SK-N-SH (cell line): Measurements from ENCODE around the gene MAEA. TPM values are rescaled to one million over a fixed set of nuclear protein-coding genes. Genes with fewer than 3 reads are reported as not detected.

Experiments
- CTCF ChIA-PET: fragments of 300-600, 350-600 bp; formaldehyde crosslinking; extraction: SDS; loops from one replicate; lab custom pipeline; 2021; lab: Yijun Ruan, JAX
- POLR2A ChIA-PET: fragments of 350-600 bp; sonication (Branson Sonifier 250); formaldehyde crosslinking; extraction: SDS; loops from one replicate; lab custom pipeline; 2020; ENCODE audit warnings: antibody characterized with exemption, inconsistent platforms; lab: Yijun Ruan, JAX
- DNase-seq: peaks from one replicate; pipeline ENCODE4 v3.0.0; 2012
- H2AFZ ChIP-seq: fragments of 200-600 bp; sonication (generic); 2 replicates; pipeline ENCODE4 v1.8.1; 2016; ENCODE audit warnings: antibody characterized with exemption, mild to moderate bottlenecking, low read depth
- H3F3A ChIP-seq: fragments of 200-600 bp; sonication (generic); replicated peaks from 2 replicates; pipeline ENCODE3; 2016; ENCODE audit warnings: antibody characterized with exemption, mild to moderate bottlenecking; ENCODE audit not compliant: insufficient read depth
- H3K27ac ChIP-seq, 2 experiments: fragments of 200-500 bp in 1 of 2; fragments of 200-600 bp in 1 of 2; sonication (Bioruptor generic) in 1 of 2; sonication (generic), shearing (Covaris generic) in 1 of 2; 2 replicates each; pipeline versions ENCODE4 v1.5.1 to v1.6.1; 2014 to 2016; ENCODE audit warnings: low read depth in 2 of 2, inconsistent platforms in 1 of 2, low read length in 1 of 2, mild to moderate bottlenecking in 1 of 2, mixed read lengths in 1 of 2
- H3K27me3 ChIP-seq: fragments of 200-600 bp; sonication (generic), shearing (Covaris generic); 2 replicates; pipeline ENCODE4 v1.6.1; 2016; ENCODE audit warnings: mixed run types; ENCODE audit not compliant: insufficient read depth
- H3K36me3 ChIP-seq, 2 experiments: fragments of 200-500 bp in 1 of 2; fragments of 200-600 bp in 1 of 2; sonication (Bioruptor generic) in 1 of 2; sonication (generic) in 1 of 2; replicated peaks in 1 of 2; 2 replicates each; pipeline versions ENCODE3 to v1.5.1; 2014 to 2016; ENCODE audit warnings: low read length in 1 of 2, mild to moderate bottlenecking in 1 of 2; ENCODE audit not compliant: insufficient read depth in 2 of 2, control insufficient read depth in 1 of 2
- H3K4me1 ChIP-seq, 2 experiments: fragments of 200-500 bp in 1 of 2; fragments of 200-600 bp in 1 of 2; sonication (Bioruptor generic) in 1 of 2; sonication (generic), shearing (Covaris generic) in 1 of 2; 2 replicates each; pipeline versions ENCODE4 v1.5.1 to v1.6.1; 2014 to 2016; ENCODE audit warnings: low read depth in 1 of 2, low read length in 1 of 2, mixed run types in 1 of 2; ENCODE audit not compliant: insufficient read depth in 2 of 2, control insufficient read depth in 1 of 2
- H3K4me2 ChIP-seq: fragments of 200-600 bp; sonication (generic), shearing (Covaris generic); 2 replicates; pipeline ENCODE4 v1.6.1; 2017; ENCODE audit warnings: mixed run types
- H3K4me3 ChIP-seq, 2 experiments: fragments of 200-500 bp in 1 of 2; fragments of 200-600 bp in 1 of 2; sonication (Bioruptor generic) in 1 of 2; sonication (generic), shearing (Covaris generic) in 1 of 2; 2 replicates each; pipeline versions ENCODE4 v1.5.1 to v1.8.1; 2014 to 2016; ENCODE audit warnings: low read depth in 2 of 2, inconsistent platforms in 1 of 2, low read length in 1 of 2, mild to moderate bottlenecking in 1 of 2, mixed read lengths in 1 of 2, moderate library complexity in 1 of 2
- H3K79me2 ChIP-seq: fragments of 200-600 bp; sonication (generic); 2 replicates; pipeline ENCODE4 v1.8.1; 2017; ENCODE audit warnings: mild to moderate bottlenecking; ENCODE audit not compliant: insufficient read depth
- H3K9ac ChIP-seq: fragments of 200-600 bp; sonication (generic); 2 replicates; pipeline ENCODE4 v1.6.1; 2017; ENCODE audit warnings: mixed run types
- H3K9me2 ChIP-seq: fragments of 200-600 bp; sonication (generic); 2 replicates; pipeline ENCODE4 v1.6.1; 2017; ENCODE audit warnings: mixed run types
- H3K9me3 ChIP-seq: fragments of 200-600 bp; sonication (generic); 2 replicates; pipeline ENCODE4 v1.6.1; 2017; ENCODE audit warnings: mixed run types, mild to moderate bottlenecking, moderate library complexity
- H4K20me1 ChIP-seq: fragments of 200-600 bp; sonication (generic); 2 replicates; pipeline ENCODE4 v1.6.1; 2017; ENCODE audit warnings: mild to moderate bottlenecking, mixed run types; ENCODE audit not compliant: insufficient read depth
- CTCF ChIP-seq: fragments of 200-600 bp; sonication (generic); IDR thresholded peaks from 2 replicates; pipeline ENCODE4 v1.6.1; 2017; ENCODE audit warnings: antibody characterized with exemption, mild to moderate bottlenecking, moderate library complexity
- ELF1 ChIP-seq: IDR thresholded peaks from 2 replicates; pipeline ENCODE4 v1.4.0; 2012
- EP300 ChIP-seq, 2 experiments: IDR thresholded peaks; 2 replicates each; pipeline versions ENCODE4 v1.4.0 to v1.6.1; 2012; ENCODE audit warnings: borderline replicate concordance in 1 of 2, low read depth in 1 of 2, low read length in 1 of 2
- EZH2phosphoT487 ChIP-seq: fragments of 200-600 bp; sonication (generic); IDR thresholded peaks from 2 replicates; pipeline ENCODE4 v1.6.1; 2017; ENCODE audit warnings: low read depth, mixed run types, mild to moderate bottlenecking, antibody characterized with exemption, moderate library complexity, borderline replicate concordance
- FOSL2 ChIP-seq: IDR thresholded peaks from 2 replicates; pipeline ENCODE4 v1.4.0; 2012; ENCODE audit warnings: low read depth, mild to moderate bottlenecking, moderate library complexity, borderline replicate concordance
- FOXJ3 ChIP-seq: sonication (generic); formaldehyde crosslinking; IDR thresholded peaks from 2 replicates; pipeline ENCODE4 v1.5.1; 2020; ENCODE audit warnings: mild to moderate bottlenecking, missing genetic modification reagents
- GABPA ChIP-seq: IDR thresholded peaks from 2 replicates; pipeline ENCODE4 v1.4.0; 2012; ENCODE audit warnings: low read depth, mild to moderate bottlenecking
- GATA2 ChIP-seq: sonication (generic); formaldehyde crosslinking; IDR thresholded peaks from 2 replicates; pipeline ENCODE4 v1.5.0; 2020; ENCODE audit warnings: mild to moderate bottlenecking, missing genetic modification reagents
- JUND ChIP-seq: IDR thresholded peaks from 2 replicates; pipeline ENCODE4 v1.4.0; 2012
- NRF1 ChIP-seq: IDR thresholded peaks from 2 replicates; pipeline ENCODE4 v1.6.1; 2012; ENCODE audit warnings: low read depth, mild to moderate bottlenecking, low read length
- PBX3 ChIP-seq: IDR thresholded peaks from 2 replicates; pipeline ENCODE4; 2012
- POLR2AphosphoS5 ChIP-seq: IDR thresholded peaks from 2 replicates; pipeline ENCODE4 v1.6.1; 2012; ENCODE audit warnings: low read depth, low read length
- RCOR1 ChIP-seq: fragments of 150-350 bp; IDR thresholded peaks from 2 replicates; pipeline ENCODE4 v1.6.1; 2017; ENCODE audit warnings: antibody characterized with exemption, low read length
- RXRA ChIP-seq: IDR thresholded peaks from 2 replicates; pipeline ENCODE4 v1.4.0; 2012; ENCODE audit warnings: low read depth, mild to moderate bottlenecking, borderline replicate concordance
- SMC3 ChIP-seq: IDR thresholded peaks from 2 replicates; pipeline ENCODE4 v1.6.1; 2012; ENCODE audit warnings: low read depth, low read length, improper control_type of control experiment
- TAF1 ChIP-seq: IDR thresholded peaks from 2 replicates; pipeline ENCODE4 v1.6.1; 2012; ENCODE audit warnings: low read depth, mild to moderate bottlenecking, low read length, moderate library complexity, borderline replicate concordance
- USF1 ChIP-seq: IDR thresholded peaks from 2 replicates; pipeline ENCODE4 v1.4.0; 2012; ENCODE audit warnings: low read depth, borderline replicate concordance
- USF2 ChIP-seq: fragments of 150-350 bp; IDR thresholded peaks from 2 replicates; pipeline ENCODE4 v1.6.1; 2017; ENCODE audit warnings: antibody characterized with exemption, low read length, low read depth, borderline replicate concordance
- YY1 ChIP-seq: IDR thresholded peaks from 2 replicates; pipeline ENCODE4 v1.4.0; 2012; ENCODE audit warnings: low read depth, mild to moderate bottlenecking
- ZBTB33 ChIP-seq: IDR thresholded peaks from 2 replicates; pipeline ENCODE4 v1.4.0; 2012; ENCODE audit warnings: low read depth, borderline replicate concordance
- WGBS: methylation state at CpG from one replicate; pipeline ENCODE4 v1.1.6; 2017; ENCODE audit warnings: low lambda C conversion rate; 5-methylcytosine and 5-hydroxymethylcytosine counted together
- polyA plus RNA-seq, 3 experiments: library from polyadenylated mRNA; depleted of rRNA; stranded (reverse); fragments of >200 nt; gene quantifications; 2 replicates each; pipeline ENCODE4 v1.2.3, GENCODE V29; 2012

The MAEA gene
- polyA plus RNA-seq, 1 of the 3 experiments (the other 2 are of a cell fraction): 128 TPM

GRCh38 chr4:1241466-1241935 lies 48.2 kb upstream of the MAEA start:
- 100% methylated on average over 4 of the region's 21 CpGs for WGBS
- Histone ChIP-seq H3K27me3 (no peaks in the 10 kb centered on the region), H3K4me3 (no peak overlapping the region), H3K4me2 (no peak overlapping the region), H3K27ac (no peak overlapping the region), H3K4me1 (peaks cover 4 to 16% of the 10 kb centered on the region in 2 experiments; a peak in 2 of 4 replicates), H3K9ac (no peak overlapping the region), H3K36me3 (peaks cover 0 to 50% of the 10 kb centered on the region in 2 experiments), H3F3A (no peaks in the 10 kb centered on the region), H3K9me2 (no peaks in the 10 kb centered on the region), H4K20me1 (peaks cover 79% of the 10 kb centered on the region), H3K79me2 (peaks cover 74% of the 10 kb centered on the region), H2AFZ (no peak overlapping the region), H3K9me3 (no peaks in the 10 kb centered on the region)
- CTCF ChIA-PET: interaction anchor here (1.0 kb wide), 1 partner anchor 111 kb away, joined by 3 read pairs; no protein-coding TSS in a partner anchor
- no peak for TF ChIP-seq TAF1
- no peak for TF ChIP-seq EZH2phosphoT487
- no peak for TF ChIP-seq ELF1
- TF ChIP-seq FOSL2: no peak
- no peak for TF ChIP-seq RXRA
- TF ChIP-seq NRF1: no peak
- no peak for TF ChIP-seq GABPA
- no peak for TF ChIP-seq FOXJ3 (CRISPR knock-in tag)
- TF ChIP-seq USF2: no peak
- no peak for TF ChIP-seq JUND
- no peak for TF ChIP-seq EP300 (IDR thresholded peaks at IDR 0.05; ENCODE audit: borderline replicate concordance in 1 of 2, low read depth in 1 of 2, low read length in 1 of 2)
- no peak for TF ChIP-seq RCOR1
- TF ChIP-seq POLR2AphosphoS5: no peak
- POLR2A ChIA-PET: no interaction called here
- peak; percentile 22 for DNase-seq

- Histone ChIP-seq H3K4me3 (no peak overlapping the region), H3K27ac (no peak overlapping the region), H3K4me2 (no peak overlapping the region), H3K79me2 (peaks cover 79% of the 10 kb centered on the region), H3K9ac (no peak overlapping the region), H3K9me3 (no peaks in the 10 kb centered on the region), H3K27me3 (no peaks in the 10 kb centered on the region), H3K36me3 (peaks cover 0 to 47% of the 10 kb centered on the region in 2 experiments), H3K4me1 (peaks cover 9 to 21% of the 10 kb centered on the region in 2 experiments; a peak in 3 of 4 replicates), H3F3A (no peaks in the 10 kb centered on the region), H2AFZ (no peak overlapping the region), H4K20me1 (peaks cover 84% of the 10 kb centered on the region), H3K9me2 (no peaks in the 10 kb centered on the region)
- 94% methylated on average over 10 of the region's 24 CpGs for WGBS
- CTCF ChIA-PET: interaction anchor here (1.0 kb wide), 1 partner anchor 111 kb away, joined by 3 read pairs; no protein-coding TSS in a partner anchor
- peak; percentile 26 for DNase-seq
- POLR2A ChIA-PET: interaction anchor here (0.6 kb wide), 1 partner anchor 67 kb away, joined by 3 read pairs; no protein-coding TSS in a partner anchor
- TF ChIP-seq ZBTB33 (no peak), POLR2AphosphoS5 (no peak), ELF1 (no peak), EP300 (IDR thresholded peaks at IDR 0.05; ENCODE audit: borderline replicate concordance in 1 of 2, low read depth in 1 of 2, low read length in 1 of 2) (no peak), CTCF (no peak), YY1 (no peak), GABPA (no peak), GATA2 (CRISPR knock-in tag) (no peak), SMC3 (no peak), PBX3 (no peak), RXRA (no peak), USF1 (no peak)
Observed at GRCh38 chr4:1241936-1242505, 47.7 kb upstream of the MAEA start.
